IMR-90 (cell line): Measurements from ENCODE around the gene SDC4. TPM values are rescaled to one million over a fixed set of nuclear protein-coding genes. Genes with fewer than 3 reads are reported as not detected.
A peak's percentile ranks its signal among the peaks of the same experiment; 100 is the strongest.

ENCODE experiments used
- ATAC-seq: fragments of 200-7000 bp; cut with Tn5 transposase; 2 replicates; pipeline ENCODE4 v1.9.1; 2020; ENCODE audit warnings: low read depth, mild to moderate bottlenecking, moderate library complexity
- BruUV-seq: library from RNA; stranded (reverse); fragments of 400-500 nt; replicated peaks from 2 replicates; lab custom pipeline; 2021; lab: Mats Ljungman, UMichigan
- CTCF ChIA-PET: fragments of 300-600 bp; formaldehyde crosslinking; extraction: SDS; loops from one replicate; lab custom pipeline; 2021; ENCODE audit warnings: antibody characterized with exemption; lab: Yijun Ruan, JAX
- POLR2A ChIA-PET: fragments of 300-600 bp; sonication (Branson Sonifier 250); formaldehyde crosslinking; loops from one replicate; lab custom pipeline; 2022; ENCODE audit warnings: antibody characterized with exemption; ENCODE audit not compliant: unreplicated experiment; lab: Charles Lee
- DNase-seq: peaks from one replicate; pipeline ENCODE4 v3.0.0; 2013
- H2AFZ ChIP-seq: replicated peaks from 2 replicates; pipeline ENCODE3; 2013; ENCODE audit warnings: low read length, mild to moderate bottlenecking; ENCODE audit not compliant: poor library complexity
- H2AK5ac ChIP-seq: 2 replicates; pipeline ENCODE4 v1.6.1; 2013; ENCODE audit warnings: low read depth, low read length, inconsistent platforms
- H2AK9ac ChIP-seq: replicated peaks from 2 replicates; pipeline ENCODE3; 2013; ENCODE audit warnings: mild to moderate bottlenecking, low read depth, low read length, moderate library complexity; ENCODE audit not compliant: poor library complexity
- H2BK120ac ChIP-seq: 2 replicates; pipeline ENCODE4 v1.6.1; 2013; ENCODE audit warnings: low read depth, low read length, inconsistent platforms
- H2BK15ac ChIP-seq: 3 replicates; pipeline ENCODE4 v1.6.1; 2013; ENCODE audit warnings: low read depth, low read length, inconsistent platforms
- H2BK20ac ChIP-seq: 2 replicates; pipeline ENCODE4 v1.6.1; 2013; ENCODE audit warnings: low read depth, mild to moderate bottlenecking, inconsistent platforms, low read length, moderate library complexity
- H2BK5ac ChIP-seq: 2 replicates; pipeline ENCODE4 v1.6.1; 2013; ENCODE audit warnings: mild to moderate bottlenecking, low read depth, low read length, inconsistent platforms; ENCODE audit not compliant: poor library complexity, severe bottlenecking
- H3K14ac ChIP-seq: replicated peaks from 2 replicates; pipeline ENCODE4 v1.6.1; 2013; ENCODE audit warnings: low read depth, low read length, inconsistent platforms
- H3K18ac ChIP-seq: 2 replicates; pipeline ENCODE4 v1.6.1; 2013; ENCODE audit warnings: low read depth, low read length, control low read depth
- H3K23ac ChIP-seq: 2 replicates; pipeline ENCODE4 v1.6.1; 2013; ENCODE audit warnings: low read depth, low read length, inconsistent platforms
- H3K27ac ChIP-seq: 2 replicates; pipeline ENCODE4 v1.5.1; 2013; ENCODE audit warnings: mild to moderate bottlenecking, control low read depth, low read length; ENCODE audit not compliant: insufficient read depth
- H3K27me3 ChIP-seq: 2 replicates; pipeline ENCODE4 v1.6.1; 2013; ENCODE audit warnings: low read length; ENCODE audit not compliant: control insufficient read depth, insufficient read depth
- H3K36me3 ChIP-seq: 2 replicates; pipeline ENCODE4 v1.6.1; 2013; ENCODE audit warnings: low read length, mixed read lengths; ENCODE audit not compliant: control insufficient read depth, insufficient read depth
- H3K4ac ChIP-seq: 2 replicates; pipeline ENCODE4 v1.6.1; 2013; ENCODE audit warnings: low read depth, low read length, inconsistent platforms
- H3K4me1 ChIP-seq: 2 replicates; pipeline ENCODE4 v1.6.1; 2013; ENCODE audit warnings: low read length, mixed read lengths; ENCODE audit not compliant: control insufficient read depth, insufficient read depth
- H3K4me2 ChIP-seq: 2 replicates; pipeline ENCODE4 v1.6.1; 2013; ENCODE audit warnings: low read depth, mild to moderate bottlenecking, control low read depth, low read length, moderate library complexity
- H3K4me3 ChIP-seq: 2 replicates; pipeline ENCODE4 v1.5.1; 2013; ENCODE audit warnings: low read depth, mild to moderate bottlenecking, control low read depth, low read length, moderate library complexity; ENCODE audit not compliant: insufficient read depth
- H3K56ac ChIP-seq: 2 replicates; pipeline ENCODE4 v1.6.1; 2013; ENCODE audit warnings: low read length, inconsistent platforms; ENCODE audit not compliant: insufficient read depth; ENCODE audit errors: extremely low read depth
- H3K79me1 ChIP-seq, 2 experiments: 2 replicates each; pipeline ENCODE4 v1.6.1; 2013; ENCODE audit warnings: low read length in 2 of 2, inconsistent platforms in 1 of 2, low read depth in 1 of 2
- H3K9ac ChIP-seq: 2 replicates; pipeline ENCODE4 v1.6.1; 2013; ENCODE audit warnings: low read depth, low read length, control low read depth
- H3K9me1 ChIP-seq: 2 replicates; pipeline ENCODE4 v1.6.1; 2013; ENCODE audit warnings: low read length, inconsistent platforms; ENCODE audit not compliant: insufficient read depth
- H3K9me3 ChIP-seq: 2 replicates; pipeline ENCODE4 v1.6.1; 2013; ENCODE audit warnings: low read length; ENCODE audit not compliant: control insufficient read depth, insufficient read depth
- H4K20me1 ChIP-seq: 2 replicates; pipeline ENCODE4 v1.6.1; 2013; ENCODE audit warnings: low read length, inconsistent platforms; ENCODE audit not compliant: insufficient read depth
- H4K5ac ChIP-seq: 2 replicates; pipeline ENCODE4 v1.6.1; 2013; ENCODE audit warnings: mild to moderate bottlenecking, low read depth, low read length, control low read depth
- H4K8ac ChIP-seq, 2 experiments: 2 replicates each; pipeline ENCODE4 v1.6.1; 2013; ENCODE audit warnings: low read depth in 2 of 2, low read length in 2 of 2, control low read depth in 1 of 2, inconsistent platforms in 1 of 2
- H4K91ac ChIP-seq: 2 replicates; pipeline ENCODE4 v1.6.1; 2013; ENCODE audit warnings: low read depth, low read length, inconsistent platforms; ENCODE audit not compliant: insufficient read depth
- CTCF ChIP-seq: conservative IDR thresholded peaks from 2 replicates; pipeline ENCODE4 v1.5.1; 2012; ENCODE audit warnings: mild to moderate bottlenecking, low read depth, low read length, improper control_type of control experiment
- ELK1 ChIP-seq: fragments of 150-350 bp; IDR thresholded peaks from 2 replicates; pipeline ENCODE4 v1.6.1; 2016; ENCODE audit warnings: low read depth, mild to moderate bottlenecking, low read length, moderate library complexity, borderline replicate concordance
- NFE2L2 ChIP-seq: fragments of 150-350 bp; IDR thresholded peaks from 2 replicates; pipeline ENCODE4 v1.6.1; 2016; ENCODE audit warnings: low read depth, mild to moderate bottlenecking, low read length
- RAD21 ChIP-seq: IDR thresholded peaks from 2 replicates; pipeline ENCODE4 v1.6.1; 2012; ENCODE audit warnings: low read length, improper control_type of control experiment
- SMC3 ChIP-seq: fragments of 150-350 bp; IDR thresholded peaks from 2 replicates; pipeline ENCODE4 v1.6.1; 2016; ENCODE audit warnings: low read depth, mild to moderate bottlenecking, antibody characterized with exemption, low read length, moderate library complexity
- USF2 ChIP-seq: fragments of 150-350 bp; IDR thresholded peaks from 2 replicates; pipeline ENCODE4 v1.6.1; 2017; ENCODE audit warnings: mild to moderate bottlenecking, antibody characterized with exemption, low read length, low read depth
- WGBS, 2 experiments: methylation state at CpG; one replicate each; pipeline versions ENCODE4 v1.1.5 to v1.1.7; 2013; ENCODE audit warnings: missing lambda C conversion rate in 2 of 2; ENCODE audit not compliant: insufficient read length in 1 of 2; ENCODE audit errors: extremely low coverage in 2 of 2; 5-methylcytosine and 5-hydroxymethylcytosine counted together
- dilution Hi-C: fragments of 300-500 bp; cut with HindIII; formaldehyde crosslinking; loops from one replicate; pipeline ENCODE4 v1.14.3; 2018; ENCODE audit warnings: low sequenced_read_pairs; ENCODE audit not compliant: unreplicated experiment
- in situ Hi-C: fragments of 300-500 bp; cut with MboI; formaldehyde crosslinking; loops from 3 replicates; pipeline ENCODE4 v1.14.3; 2019; ENCODE audit warnings: low sequenced_read_pairs, inconsistent platforms, mixed read lengths
- intact Hi-C: fragments of 100-400 bp; cut with micrococcal nuclease; formaldehyde crosslinking; loops from 2 replicates; pipeline ENCODE4 v1.10.0; 2022
- polyA plus RNA-seq, 3 experiments: library from polyadenylated mRNA; depleted of rRNA; stranded (reverse); fragments of >200 nt; gene quantifications; 2 replicates each; pipeline ENCODE4 v1.2.3, GENCODE V29; 2012; ENCODE audit warnings: low replicate concordance in 1 of 3
- total RNA-seq: library from RNA; depleted of rRNA; stranded (reverse); fragments of >200 nt; gene quantifications from 2 replicates; pipeline ENCODE4 v1.2.3, GENCODE V29; 2012

Gene SDC4
- total and polyA plus RNA-seq, 2 of the 4 experiments (the other 2 are of a cell fraction): 203 to 265 TPM

- Histone ChIP-seq H2AK5ac (no peak overlapping the region), H2AFZ (peak overlapping the region; percentile 45), H4K5ac (no peak overlapping the region), H2BK20ac (no peak overlapping the region), H3K4me2 (no peak overlapping the region), H3K4me3 (no peak overlapping the region), H3K56ac (no peak overlapping the region), H4K20me1 (no peaks in the 10 kb centered on the region), H2BK120ac (no peak overlapping the region), H3K79me1 (no peaks in the 10 kb centered on the region), H4K91ac (no peak overlapping the region), H2BK5ac (no peak overlapping the region), H4K8ac (no peak overlapping the region), H3K23ac (no peak overlapping the region), H3K14ac (no peak overlapping the region), H3K4ac (no peak overlapping the region), H2BK15ac (no peak overlapping the region), H3K9ac (no peak overlapping the region), H3K27me3 (peaks cover 28% of the 10 kb centered on the region), H3K9me1 (no peaks in the 10 kb centered on the region), H2AK9ac (no peak overlapping the region), H3K18ac (no peak overlapping the region), H3K9me3 (no peaks in the 10 kb centered on the region; the same call in 1 of the 2 replicates), H3K27ac (no peak overlapping the region), H3K4me1 (no peaks in the 10 kb centered on the region), H3K36me3 (no peaks in the 10 kb centered on the region)
- in situ Hi-C loops (loop anchor here (25.0 kb wide), 1 partner anchor 179 kb away; the partner anchor contains the start of genes KCNS1, WFDC12 and WFDC5), dilution Hi-C loops (no loop called here), intact Hi-C loops (loop anchor here (1.0 to 5.0 kb wide), 4 partner anchors 194 to 544 kb away; partner anchors contain the start of gene KCNK15)
- no TSS peak for BruUV-seq
- peak; percentile 85 for TF ChIP-seq SMC3
- no peak for TF ChIP-seq ELK1
- no peak for TF ChIP-seq NFE2L2
- peak; percentile 94 for TF ChIP-seq CTCF
- TF ChIP-seq USF2: no peak
- TF ChIP-seq RAD21: peak; percentile 88
- ATAC-seq: peak; percentile 78
- ChIA-PET POLR2A (no interaction called here), CTCF (interaction anchor here (0.5 to 3.1 kb wide), 9 partner anchors 10 to 605 kb away, joined by 3 to 19 read pairs (median 3); no protein-coding TSS in a partner anchor)
- WGBS, 2 experiments: 0% methylated on average over 1 of the region's 8 CpGs; no CpG with 5 or more reads in 1 of the 2 experiments
- peak; percentile 66 for DNase-seq
These were observed 57.4 kb downstream of the SDC4 start for GRCh38 chr20:45290677-45291355.
